ENCODE results near the gene GNAQ. TPM values are rescaled to one million over a fixed set of nuclear protein-coding genes. Genes with fewer than 3 reads are reported as not detected.

The GNAQ gene
- total RNA-seq, 4 donors from 2014 or later = 13.1 to 19.7 (median 16.4) TPM

DNA sequence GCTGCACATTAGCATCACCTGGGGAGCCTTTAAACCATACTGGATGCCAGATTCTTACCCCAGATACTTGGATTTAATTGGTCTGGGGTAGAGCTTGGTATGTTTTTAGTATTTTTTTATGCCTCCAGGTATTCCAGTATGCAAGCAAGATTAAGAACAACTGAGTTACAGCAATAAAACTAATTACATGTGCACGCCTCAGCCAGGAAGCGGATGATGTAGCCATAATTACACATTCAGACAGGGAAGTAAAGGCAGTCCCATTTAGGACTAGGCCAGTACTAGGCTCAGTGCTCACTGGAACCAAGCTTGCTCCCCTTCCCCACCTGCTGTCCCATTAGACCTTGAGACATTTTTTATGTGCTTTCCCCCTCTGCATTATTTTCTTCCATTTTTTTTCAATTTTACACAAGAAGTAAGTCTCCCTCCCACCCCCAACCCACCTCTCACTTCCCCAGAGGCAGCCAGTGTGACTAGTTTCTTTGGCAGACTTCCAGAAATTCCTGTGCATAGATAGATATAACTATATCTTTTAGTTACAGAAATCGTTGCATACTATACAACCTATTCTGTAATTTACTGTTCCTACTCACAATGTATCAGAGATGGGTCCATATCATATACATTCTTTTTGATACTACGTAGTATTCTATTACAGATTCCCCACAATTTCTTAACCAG is 7.1 kb upstream of the GNAQ start:
- TF ChIP-seq, protein P1, sequence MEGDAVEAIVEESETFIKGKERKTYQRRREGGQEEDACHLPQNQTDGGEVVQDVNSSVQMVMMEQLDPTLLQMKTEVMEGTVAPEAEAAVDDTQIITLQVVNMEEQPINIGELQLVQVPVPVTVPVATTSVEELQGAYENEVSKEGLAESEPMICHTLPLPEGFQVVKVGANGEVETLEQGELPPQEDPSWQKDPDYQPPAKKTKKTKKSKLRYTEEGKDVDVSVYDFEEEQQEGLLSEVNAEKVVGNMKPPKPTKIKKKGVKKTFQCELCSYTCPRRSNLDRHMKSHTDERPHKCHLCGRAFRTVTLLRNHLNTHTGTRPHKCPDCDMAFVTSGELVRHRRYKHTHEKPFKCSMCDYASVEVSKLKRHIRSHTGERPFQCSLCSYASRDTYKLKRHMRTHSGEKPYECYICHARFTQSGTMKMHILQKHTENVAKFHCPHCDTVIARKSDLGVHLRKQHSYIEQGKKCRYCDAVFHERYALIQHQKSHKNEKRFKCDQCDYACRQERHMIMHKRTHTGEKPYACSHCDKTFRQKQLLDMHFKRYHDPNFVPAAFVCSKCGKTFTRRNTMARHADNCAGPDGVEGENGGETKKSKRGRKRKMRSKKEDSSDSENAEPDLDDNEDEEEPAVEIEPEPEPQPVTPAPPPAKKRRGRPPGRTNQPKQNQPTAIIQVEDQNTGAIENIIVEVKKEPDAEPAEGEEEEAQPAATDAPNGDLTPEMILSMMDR (IDR thresholded peaks at IDR 0.05) = no peak
- TF ChIP-seq POLR2A (IDR thresholded peaks at IDR 0.05) = no peak
- no peak overlapping the region for H3K4me3 ChIP-seq (ENCODE audit: low read depth, poor library complexity, severe bottlenecking)
- DNase-seq (ENCODE audit: low spot score in 2 of 2) = no peak
- 65 to 74% methylated on average over 4 of the region's 4 CpGs for WGBS, 2 donors
- intact Hi-C loops (cut with DNase I; ENCODE audit: low total_unique reads) = loop anchor here (5.0 kb wide), 2 partner anchors 576 to 861 kb away; partner anchors contain the start of gene VPS13A

DNA sequence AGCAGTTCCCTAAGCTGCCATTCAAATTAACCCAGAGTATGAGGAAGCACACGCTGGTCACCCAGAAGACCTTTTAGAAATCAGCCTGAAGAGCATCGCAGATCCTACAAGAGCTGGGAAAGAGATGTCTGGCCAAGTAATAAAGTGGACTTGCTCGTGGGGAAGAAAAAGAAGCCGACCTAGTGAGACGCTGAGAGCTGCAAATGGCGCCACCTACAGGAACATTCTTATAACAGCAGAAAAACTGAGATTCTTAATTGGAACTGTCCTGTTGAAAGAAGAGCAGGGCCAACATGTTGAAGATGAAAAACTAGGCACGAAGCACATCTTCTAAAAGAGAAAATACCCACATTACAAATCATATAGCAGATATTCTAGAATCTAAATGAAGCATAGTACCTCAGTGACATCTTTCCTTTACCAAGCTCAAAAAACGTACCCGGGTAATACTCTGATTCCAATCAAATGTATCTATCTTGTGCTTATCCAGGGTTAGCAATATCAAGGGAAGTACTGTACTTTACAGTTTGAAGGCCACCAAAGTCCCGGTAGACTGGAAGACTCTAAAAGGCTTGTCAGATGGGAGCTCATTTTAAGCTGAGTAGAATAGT is 3.9 kb upstream of the GNAQ start:
- DNase-seq (ENCODE audit: low spot score in 2 of 2) = peak in 1 of 2 donors; percentile 63
- TF ChIP-seq POLR2A (IDR thresholded peaks at IDR 0.05) = no peak
- TF ChIP-seq, protein P1 (IDR thresholded peaks at IDR 0.05) = no peak
- H3K4me3 ChIP-seq (ENCODE audit: low read depth, poor library complexity, severe bottlenecking) = no peak overlapping the region
- WGBS, 2 donors = 17 to 21% methylated on average over 10 of the region's 10 CpGs
- intact Hi-C loops (cut with DNase I; ENCODE audit: low total_unique reads) = loop anchor here (5.0 kb wide), 2 partner anchors 573 to 858 kb away; partner anchors contain the start of gene VPS13A

DNA sequence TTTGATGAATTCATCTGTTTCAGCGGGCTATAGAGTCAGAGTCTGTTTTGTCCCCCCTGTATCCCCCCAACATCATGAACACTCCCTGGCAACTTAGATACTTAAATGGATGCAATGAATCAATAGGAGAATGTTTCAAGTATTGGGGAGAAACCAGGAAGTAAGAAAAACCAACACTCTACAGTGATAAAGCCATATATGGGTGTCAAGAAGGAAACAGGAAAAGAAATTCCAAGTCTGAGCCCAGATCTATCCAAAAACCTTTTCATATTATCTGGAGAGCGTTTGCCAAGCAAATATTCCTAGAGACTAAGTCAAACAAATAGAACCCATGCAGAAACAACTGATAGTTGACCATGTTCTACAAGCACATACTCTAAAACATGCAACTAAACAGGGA is 2.3 kb upstream of the GNAQ start:
- TF ChIP-seq, protein P1 (IDR thresholded peaks at IDR 0.05) = no peak
- no peak for TF ChIP-seq POLR2A (IDR thresholded peaks at IDR 0.05)

DNA sequence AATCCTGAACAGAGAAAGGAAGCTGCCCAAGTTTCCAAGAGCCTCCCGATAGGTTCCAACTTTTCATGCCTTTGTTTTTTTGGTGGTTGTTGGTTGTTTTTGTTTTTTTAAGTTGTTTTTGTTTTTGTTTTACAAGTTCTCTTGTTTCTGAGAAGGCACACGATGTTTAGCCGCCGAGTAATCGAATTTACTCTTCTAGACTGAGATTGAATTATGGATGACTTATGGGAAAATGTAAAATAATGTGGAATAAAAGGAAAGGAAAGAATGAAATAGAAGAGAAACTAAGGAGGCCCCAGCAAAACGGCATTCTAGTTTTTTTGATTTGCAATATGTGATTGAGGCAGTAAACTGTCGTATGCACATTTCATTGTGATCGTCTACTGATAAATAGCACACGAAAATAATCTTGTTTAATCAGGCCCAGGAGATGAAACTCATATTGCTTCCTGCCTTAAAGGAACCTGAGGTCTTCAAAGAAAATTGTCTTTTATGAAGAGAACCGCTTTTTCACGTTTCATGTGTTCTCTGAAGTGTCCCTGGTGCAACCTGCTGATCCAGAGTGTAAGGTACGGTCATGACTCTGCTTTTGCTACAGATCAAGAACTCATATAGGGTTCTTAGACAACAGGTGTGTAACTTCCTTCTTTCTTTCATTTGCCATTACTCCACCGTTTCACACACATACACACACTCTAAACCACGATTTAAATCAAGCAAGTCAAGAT is 1.3 kb upstream of the GNAQ start:
- WGBS, 2 donors = 49% methylated on average over 14 of the region's 14 CpGs
- intact Hi-C loops (cut with DNase I; ENCODE audit: low total_unique reads) = no loop called here

More for the DNA sequence above, 2.3 kb upstream of the GNAQ start:
- DNase-seq (ENCODE audit: low spot score in 2 of 2) = no peak
- intact Hi-C loops (cut with DNase I; ENCODE audit: low total_unique reads) = no loop called here
- no peak overlapping the region for H3K4me3 ChIP-seq (ENCODE audit: low read depth, poor library complexity, severe bottlenecking)
- WGBS, 2 donors = 89 to 95% methylated on average over 2 of the region's 2 CpGs

DNA sequence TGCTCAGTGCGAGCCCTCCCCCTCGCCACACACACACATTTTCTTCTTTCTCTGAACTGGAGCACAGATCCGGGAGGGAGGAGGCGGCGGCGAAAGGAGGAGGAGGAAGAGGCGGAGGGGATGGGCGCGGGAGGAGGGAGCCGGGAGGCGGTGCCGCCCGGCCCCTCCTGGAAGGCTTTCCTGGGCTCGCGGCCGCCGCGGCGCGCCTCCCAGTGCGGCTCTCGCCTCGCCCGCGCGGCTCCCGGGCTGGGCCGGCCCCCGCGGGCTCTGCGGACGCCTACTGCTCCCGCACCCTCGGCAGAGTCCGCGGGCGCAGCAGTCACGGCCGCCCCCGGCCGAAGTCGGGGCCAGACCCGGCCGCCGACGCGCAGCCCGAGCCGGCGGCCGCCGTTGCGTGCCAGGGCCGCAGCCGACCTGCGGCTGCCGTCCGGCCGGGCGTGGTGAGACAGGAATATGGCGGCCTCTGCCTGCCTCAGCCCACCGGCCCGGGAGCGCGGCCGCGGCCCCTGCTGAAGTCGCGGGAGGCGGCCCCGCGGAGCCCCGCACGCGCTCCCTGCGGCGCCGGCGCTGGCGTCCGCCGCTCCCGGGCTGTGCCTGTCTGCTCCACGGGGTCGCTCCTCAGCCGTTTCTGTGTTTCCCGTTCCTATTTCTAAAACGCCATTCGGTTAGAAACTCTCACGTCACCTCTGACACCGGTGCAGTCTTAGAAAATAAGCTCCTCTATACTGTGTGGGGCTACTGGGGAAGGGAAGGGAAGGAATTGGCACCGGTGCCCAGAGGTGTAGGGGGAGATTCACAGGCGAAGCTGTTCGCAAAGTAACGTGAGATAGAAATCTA is 500 bp upstream of the GNAQ start:
- peak; percentile 91 to 98 for DNase-seq (ENCODE audit: low spot score in 2 of 2)
- intact Hi-C loops (cut with DNase I; ENCODE audit: low total_unique reads) = no loop called here
- H3K4me3 ChIP-seq (ENCODE audit: low read depth, poor library complexity, severe bottlenecking) = peak overlapping the region; percentile 40
- WGBS, 2 donors = 0% methylated on average over 34 to 37 of the region's 95 CpGs
- no peak for TF ChIP-seq POLR2A (IDR thresholded peaks at IDR 0.05)
- TF ChIP-seq, protein P1 (IDR thresholded peaks at IDR 0.05) = no peak

More for the DNA sequence above, 1.3 kb upstream of the GNAQ start:
- no peak for TF ChIP-seq POLR2A (IDR thresholded peaks at IDR 0.05)
- TF ChIP-seq, protein P1 (IDR thresholded peaks at IDR 0.05) = no peak
- no peak overlapping the region for H3K4me3 ChIP-seq (ENCODE audit: low read depth, poor library complexity, severe bottlenecking)
- DNase-seq (ENCODE audit: low spot score in 2 of 2) = no peak

Measured in lower leg skin (tissue), 4 donors.